Lower leg skin (tissue), 4 donors: Measurements from ENCODE around the gene ARG2. TPM values are rescaled to one million over a fixed set of nuclear protein-coding genes. Genes with fewer than 3 reads are reported as not detected.
A peak's percentile ranks its signal among the peaks of the same experiment; 100 is the strongest.

ENCODE experiments used
- DNase-seq, 2 donors: peaks; one replicate each; pipeline ENCODE4 v3.0.0-alpha.2; 2019; ENCODE audit warnings: low spot score in 2 of 2
- H3K4me3 ChIP-seq: fragments of 200-600 bp; sonication (generic); 2 replicates; pipeline ENCODE4 v1.5.1; 2017; ENCODE audit warnings: mild to moderate bottlenecking, low read depth; ENCODE audit not compliant: poor library complexity, severe bottlenecking
- POLR2A ChIP-seq, 2 donors: fragments of 450-650 bp; IDR thresholded peaks; one replicate each; pipeline ENCODE4 v1.6.1; 2016 to 2017; ENCODE audit warnings: antibody characterized with exemption in 2 of 2, mild to moderate bottlenecking in 1 of 2, moderate library complexity in 1 of 2
- WGBS, 2 donors: methylation state at CpG; one replicate each; pipeline ENCODE4 v1.1.5; 2018; 5-methylcytosine and 5-hydroxymethylcytosine counted together
- intact Hi-C: fragments of 100-400 bp; cut with DNase I; formaldehyde crosslinking; loops from one replicate; pipeline ENCODE4 v1.15.0; 2023; ENCODE audit warnings: low total_unique reads
- total RNA-seq, 4 donors: library from RNA; depleted of rRNA; stranded (reverse); fragments of >200 nt; gene quantifications; one replicate each; pipeline ENCODE4 v1.1.0, GENCODE V29; 2016
- TF ChIP-seq, protein P1 (sequence below), 3 donors: fragments of 450-650 bp; IDR thresholded peaks; one replicate each; pipeline ENCODE4 v1.5.1; 2016; ENCODE audit warnings: antibody characterized with exemption in 3 of 3, mild to moderate bottlenecking in 3 of 3, moderate library complexity in 2 of 3

The ARG2 gene
- total RNA-seq, 4 donors from 2014 or later = 3.5 to 6.8 (median 5.2) TPM

DNA sequence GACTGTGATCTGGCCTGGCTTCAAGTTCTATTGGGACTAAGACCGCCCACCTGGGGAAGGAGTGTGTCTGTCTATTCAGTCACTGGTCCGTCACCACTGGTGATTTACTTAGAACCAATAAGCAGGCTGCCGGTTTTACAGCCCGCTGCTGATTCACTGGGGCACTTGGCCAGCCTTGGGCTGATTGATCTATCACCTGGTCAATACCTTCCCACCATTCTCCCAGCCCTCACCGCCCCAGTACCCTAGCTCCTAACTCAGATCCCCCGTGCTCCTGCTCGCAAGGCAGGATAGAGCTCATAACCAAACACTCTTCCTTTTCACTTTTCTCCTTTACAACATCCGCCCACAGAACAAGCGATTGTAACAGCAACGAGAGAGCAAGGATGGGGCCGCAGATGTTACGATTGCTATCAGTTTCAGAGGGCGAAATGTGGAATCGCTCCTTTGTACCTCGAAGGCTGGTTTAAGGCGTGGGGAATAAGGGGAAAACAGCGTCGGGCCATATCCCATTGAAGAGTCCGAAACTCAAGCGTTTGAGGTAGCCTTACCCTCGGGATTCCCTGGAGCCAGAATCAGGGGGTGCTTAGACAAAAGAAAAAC, 75.2 kb downstream of the ARG2 start:
- peak in 1 of 2 donors; percentile 51 for DNase-seq
- WGBS, 2 donors = 2 to 4% methylated on average over 21 of the region's 21 CpGs
- TF ChIP-seq POLR2A (IDR thresholded peaks at IDR 0.05) = no peak
- TF ChIP-seq, protein P1, sequence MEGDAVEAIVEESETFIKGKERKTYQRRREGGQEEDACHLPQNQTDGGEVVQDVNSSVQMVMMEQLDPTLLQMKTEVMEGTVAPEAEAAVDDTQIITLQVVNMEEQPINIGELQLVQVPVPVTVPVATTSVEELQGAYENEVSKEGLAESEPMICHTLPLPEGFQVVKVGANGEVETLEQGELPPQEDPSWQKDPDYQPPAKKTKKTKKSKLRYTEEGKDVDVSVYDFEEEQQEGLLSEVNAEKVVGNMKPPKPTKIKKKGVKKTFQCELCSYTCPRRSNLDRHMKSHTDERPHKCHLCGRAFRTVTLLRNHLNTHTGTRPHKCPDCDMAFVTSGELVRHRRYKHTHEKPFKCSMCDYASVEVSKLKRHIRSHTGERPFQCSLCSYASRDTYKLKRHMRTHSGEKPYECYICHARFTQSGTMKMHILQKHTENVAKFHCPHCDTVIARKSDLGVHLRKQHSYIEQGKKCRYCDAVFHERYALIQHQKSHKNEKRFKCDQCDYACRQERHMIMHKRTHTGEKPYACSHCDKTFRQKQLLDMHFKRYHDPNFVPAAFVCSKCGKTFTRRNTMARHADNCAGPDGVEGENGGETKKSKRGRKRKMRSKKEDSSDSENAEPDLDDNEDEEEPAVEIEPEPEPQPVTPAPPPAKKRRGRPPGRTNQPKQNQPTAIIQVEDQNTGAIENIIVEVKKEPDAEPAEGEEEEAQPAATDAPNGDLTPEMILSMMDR (IDR thresholded peaks at IDR 0.05) = no peak
- intact Hi-C loops = no loop called here
- peak overlapping the region; percentile 53 for H3K4me3 ChIP-seq

DNA sequence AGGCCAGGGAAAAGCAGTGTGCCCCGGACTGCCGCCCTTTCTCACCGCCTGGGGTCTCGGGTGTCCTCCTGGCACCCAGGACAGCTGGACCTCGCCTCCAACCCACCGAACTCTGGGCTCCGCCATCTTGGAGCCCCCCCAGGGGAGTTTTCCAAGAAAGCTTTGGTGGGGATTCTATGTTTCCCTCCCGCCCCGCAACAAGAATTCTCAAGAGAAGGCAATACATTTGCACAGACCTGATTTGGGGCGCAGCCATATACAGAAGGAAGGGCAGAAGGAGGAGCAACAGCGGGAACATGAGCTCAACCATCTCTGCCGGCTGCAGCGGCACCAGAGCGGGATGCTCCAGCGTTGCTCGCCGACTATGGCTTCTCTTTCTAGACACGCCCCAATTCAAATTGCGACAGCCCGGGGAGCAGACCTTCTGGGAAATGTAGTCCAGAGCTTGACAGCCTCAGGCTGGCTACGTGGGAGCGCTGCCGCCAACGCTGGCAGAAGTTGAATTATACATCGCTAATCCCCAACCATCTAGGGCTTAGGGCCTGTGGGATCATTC, 75.8 kb downstream of the ARG2 start, which contains the start of gene RDH11:
TSS of gene RDH11 (minus strand) at position 371 of the 556 bp plus-strand sequence. CDS start at position 310, 61 bp downstream.
- WGBS, 2 donors = 0% methylated on average over 25 of the region's 25 CpGs
- H3K4me3 ChIP-seq = peak within 1 kb of the TSS; percentile 53
- DNase-seq = peak; percentile 85 to 96
- intact Hi-C loops = no loop called here
- TF ChIP-seq, protein P1 (IDR thresholded peaks at IDR 0.05) = no peak
- no peak for TF ChIP-seq POLR2A (IDR thresholded peaks at IDR 0.05)

DNA sequence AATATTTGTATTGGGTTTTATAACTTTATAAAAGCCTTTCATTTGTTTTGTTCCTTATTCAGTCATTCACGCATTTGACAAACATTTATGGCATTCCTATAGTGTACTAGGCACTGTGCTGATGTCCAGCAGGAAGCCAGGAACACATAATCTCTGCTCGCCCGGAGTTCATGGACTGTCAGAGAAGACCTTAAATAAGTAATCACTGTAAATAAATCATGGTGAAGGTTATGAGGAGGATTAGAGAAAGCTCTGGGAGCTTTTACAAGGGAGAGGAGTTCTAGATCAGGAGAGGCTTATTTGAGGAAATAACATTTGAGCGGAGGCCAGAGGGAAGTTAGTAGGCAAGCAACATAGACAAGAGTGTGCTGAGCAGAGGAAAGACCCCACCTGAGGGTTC, 77.3 kb downstream of the ARG2 start:
- TF ChIP-seq, protein P1 (IDR thresholded peaks at IDR 0.05) = no peak
- TF ChIP-seq POLR2A (IDR thresholded peaks at IDR 0.05) = no peak
- H3K4me3 ChIP-seq = no peak overlapping the region
- no peak for DNase-seq
- WGBS, 2 donors = 79 to 80% methylated on average over 4 of the region's 4 CpGs
- intact Hi-C loops = no loop called here

DNA sequence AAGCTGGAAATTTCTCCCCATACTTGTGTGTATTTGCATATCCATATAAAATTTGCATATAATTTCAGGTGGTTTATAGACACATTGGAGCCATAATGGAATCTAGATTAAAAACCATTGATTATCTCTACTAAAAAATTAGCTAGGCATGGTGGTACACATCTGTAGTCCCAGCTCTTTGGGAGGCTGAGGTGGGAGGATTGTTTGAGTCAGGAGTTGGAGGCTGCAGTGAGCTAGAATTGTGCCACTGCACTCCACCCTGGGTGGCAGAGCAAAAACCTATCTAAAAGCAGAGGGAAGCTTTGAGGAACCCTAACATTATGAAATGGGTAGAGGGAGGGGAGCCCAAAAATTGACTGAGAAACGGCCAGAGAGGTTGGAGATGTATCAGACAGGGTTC, 78.5 kb downstream of the ARG2 start:
- no peak for DNase-seq
- intact Hi-C loops = no loop called here
- 64 to 87% methylated on average over 1 of the region's 1 CpG for WGBS, 2 donors
- H3K4me3 ChIP-seq = no peak overlapping the region
- TF ChIP-seq POLR2A (IDR thresholded peaks at IDR 0.05) = no peak
- TF ChIP-seq, protein P1 (IDR thresholded peaks at IDR 0.05) = no peak

Other genes with a start within 250 kb of the ARG2 start
- 10 to 100 TPM; 23.0 to 33.0 (median 29.5) TPM for gene PLEK2, start 207.8 kb upstream of the ARG2 start, total RNA-seq
- 1 to 10 TPM in 3 of 4 donors, under 1 TPM in 1; 0.49 to 3.8 (median 2.5) TPM for gene TMEM229B, start 131.2 kb upstream of the ARG2 start, total RNA-seq
- gene PLEKHH1, start 86.6 kb upstream of the ARG2 start, total RNA-seq = 10 to 100 TPM; 10.5 to 23.1 (median 17.2) TPM
- gene PIGH, start 19.7 kb upstream of the ARG2 start, total RNA-seq = 10 to 100 TPM; 22.1 to 31.4 (median 29.2) TPM
- gene VTI1B, start 54.7 kb downstream of the ARG2 start, total RNA-seq = 10 to 100 TPM; 39.9 to 52.6 (median 47.4) TPM
- gene RDH11, start 75.8 kb downstream of the ARG2 start, total RNA-seq = 10 to 100 TPM; 34.5 to 72.3 (median 49.1) TPM
- 100 to 1,000 TPM in 2 of 4 donors, 10 to 100 TPM in 2; 70.4 to 106 (median 87.6) TPM for gene RDH12, start 82.0 kb downstream of the ARG2 start, total RNA-seq
- gene ZFYVE26, start 196.7 kb downstream of the ARG2 start, total RNA-seq = 10 to 100 TPM; 13.0 to 34.6 (median 21.8) TPM
- 10 to 100 TPM in 3 of 4 donors, 1 to 10 TPM in 1; 6.1 to 27.2 (median 13.6) TPM for gene RAD51B, start 199.9 kb downstream of the ARG2 start, total RNA-seq